ENCODE results near the gene FNIP2.

The FNIP2 gene

DNA sequence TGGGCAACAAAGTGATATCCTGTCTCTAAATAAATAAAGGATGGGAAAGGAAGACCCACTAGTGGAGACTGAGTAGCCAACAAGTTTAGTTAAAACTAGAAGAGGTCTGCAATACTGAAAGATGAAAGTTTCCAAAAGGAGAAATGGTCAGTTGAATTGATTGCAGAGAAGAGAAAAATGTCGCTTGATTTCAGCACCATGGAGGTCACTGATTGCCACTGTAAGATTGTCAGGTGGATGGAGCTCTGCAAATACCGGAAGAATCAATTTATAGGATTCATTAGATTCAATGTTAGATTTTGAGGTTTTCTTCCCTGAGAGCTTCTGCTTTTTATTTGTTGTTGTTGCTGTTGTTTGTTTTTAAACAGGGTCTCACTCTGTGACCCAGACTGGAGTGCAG is 5.4 kb upstream of the FNIP2 start:
- no peak for FAIRE-seq

DNA sequence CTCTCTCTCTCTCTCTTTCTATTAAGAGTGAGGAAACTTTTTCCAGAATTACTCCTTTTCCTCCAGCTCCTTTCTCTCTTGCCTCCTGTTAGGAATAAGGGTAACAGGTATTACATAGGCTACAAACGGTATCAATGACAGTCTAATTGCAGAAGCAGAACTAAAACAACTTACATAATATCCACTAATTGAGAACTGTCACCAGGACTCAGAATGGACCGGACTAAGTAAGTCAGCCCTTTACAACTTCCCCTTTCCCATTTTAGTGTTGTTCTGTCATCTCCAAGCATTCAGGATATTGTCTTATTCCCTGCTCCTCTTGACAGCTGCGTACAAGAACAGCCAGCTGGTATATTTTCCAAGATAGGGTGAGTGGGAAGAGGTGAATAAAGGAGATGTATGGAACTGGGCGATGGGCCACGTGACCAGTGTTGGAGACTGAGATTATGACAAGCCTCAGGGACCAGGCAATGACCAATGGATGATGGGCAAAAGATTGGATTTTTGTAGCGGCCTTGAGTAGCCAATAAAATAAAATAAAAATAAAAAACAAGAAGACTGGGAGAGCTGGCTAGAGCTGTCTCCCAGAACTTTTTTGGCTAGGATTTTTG is 2.3 kb upstream of the FNIP2 start:
- FAIRE-seq, result no peak

DNA sequence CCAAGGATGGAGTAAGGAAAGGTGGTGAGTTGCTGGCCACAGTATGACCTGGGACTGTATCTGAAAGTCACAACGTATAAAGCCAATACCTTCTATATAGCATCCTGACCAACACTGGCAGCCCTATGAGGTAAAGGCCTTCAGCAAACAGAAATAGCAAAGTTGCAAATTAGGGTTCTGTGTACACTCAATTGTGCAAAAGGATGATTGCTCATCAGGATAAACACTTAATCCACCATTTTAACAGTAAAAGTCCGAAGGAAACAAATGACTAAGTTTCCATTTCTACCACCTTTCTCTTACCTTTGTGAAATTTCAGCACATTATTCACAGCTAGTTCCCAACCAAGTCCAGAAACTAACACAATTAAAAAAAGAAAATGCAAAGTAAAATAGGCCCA is 1.4 kb upstream of the FNIP2 start:
- no peak for FAIRE-seq

DNA sequence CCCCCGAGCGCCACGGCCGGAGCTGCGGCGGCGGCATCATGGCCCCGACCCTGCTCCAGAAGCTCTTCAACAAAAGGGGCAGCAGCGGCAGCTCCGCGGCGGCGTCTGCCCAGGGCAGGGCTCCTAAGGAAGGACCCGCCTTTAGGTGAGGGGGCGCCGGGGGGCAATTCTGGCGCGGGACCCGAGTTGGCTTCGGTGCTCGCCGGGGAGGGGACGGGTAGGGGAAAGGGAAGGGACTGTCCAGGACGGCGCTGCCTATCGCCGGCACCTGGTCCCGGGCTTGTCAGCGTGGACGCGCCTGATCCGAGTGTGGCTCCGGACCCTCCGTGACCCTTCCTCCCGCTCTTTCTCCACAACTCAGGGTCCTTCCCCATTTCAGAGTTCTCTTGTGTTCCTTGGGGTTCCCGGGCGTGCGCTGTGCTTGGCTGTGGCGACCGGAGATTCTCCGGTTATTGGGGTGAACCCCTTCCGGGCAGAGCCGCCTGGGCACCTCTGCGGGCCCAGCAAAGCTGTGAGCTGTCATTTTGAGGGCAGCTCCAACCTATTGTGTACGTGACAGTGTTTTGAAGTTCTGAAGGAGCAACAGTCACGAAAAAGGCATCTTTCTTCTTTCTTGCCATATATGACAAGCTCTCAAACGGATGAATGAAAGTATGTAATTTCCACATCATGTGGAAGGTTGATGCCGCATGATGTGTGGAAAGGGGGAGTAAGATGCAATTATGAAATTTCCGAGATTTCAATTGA is 522 bp downstream of the FNIP2 start:
- no peak for FAIRE-seq

DNA sequence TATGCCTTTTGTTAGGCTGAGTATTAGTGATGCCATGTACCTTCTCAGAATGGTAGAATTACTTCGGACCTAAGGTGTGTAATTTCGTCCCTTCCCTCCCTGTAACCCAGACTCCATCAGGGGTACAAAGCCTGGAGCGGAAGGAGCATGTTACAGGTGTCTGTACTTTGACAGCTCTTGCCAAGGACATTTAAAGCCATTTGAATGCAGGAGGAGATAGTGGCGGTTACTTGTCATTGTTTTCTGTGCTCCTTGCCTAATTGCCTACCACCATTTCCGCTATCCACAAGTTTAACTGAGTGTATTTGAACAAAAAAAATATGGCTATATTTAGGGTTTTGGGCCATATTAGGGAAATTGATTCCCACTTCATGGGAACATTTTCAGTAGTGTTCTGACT is 1.8 kb downstream of the FNIP2 start:
- peak; percentile 55 for FAIRE-seq

DNA sequence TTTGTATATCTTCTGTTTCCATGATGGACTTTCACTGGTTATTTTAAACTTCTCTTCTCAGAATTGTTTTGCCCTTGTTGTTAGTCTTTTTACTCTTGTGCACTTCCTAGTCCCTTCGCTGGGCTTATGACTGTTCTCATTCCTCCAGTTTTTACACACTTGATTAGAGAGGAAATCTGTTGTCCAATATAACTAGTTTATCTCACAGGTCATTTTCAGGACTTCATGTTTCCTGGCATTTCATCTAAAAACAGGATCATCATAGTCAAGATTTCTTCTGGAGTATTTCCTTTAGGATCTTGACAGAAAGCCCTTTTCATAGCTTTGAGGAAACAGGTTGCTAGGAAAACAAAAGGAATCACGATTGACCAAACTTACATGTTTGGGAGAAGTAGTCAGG is 3.0 kb downstream of the FNIP2 start:
- FAIRE-seq, result no peak

DNA sequence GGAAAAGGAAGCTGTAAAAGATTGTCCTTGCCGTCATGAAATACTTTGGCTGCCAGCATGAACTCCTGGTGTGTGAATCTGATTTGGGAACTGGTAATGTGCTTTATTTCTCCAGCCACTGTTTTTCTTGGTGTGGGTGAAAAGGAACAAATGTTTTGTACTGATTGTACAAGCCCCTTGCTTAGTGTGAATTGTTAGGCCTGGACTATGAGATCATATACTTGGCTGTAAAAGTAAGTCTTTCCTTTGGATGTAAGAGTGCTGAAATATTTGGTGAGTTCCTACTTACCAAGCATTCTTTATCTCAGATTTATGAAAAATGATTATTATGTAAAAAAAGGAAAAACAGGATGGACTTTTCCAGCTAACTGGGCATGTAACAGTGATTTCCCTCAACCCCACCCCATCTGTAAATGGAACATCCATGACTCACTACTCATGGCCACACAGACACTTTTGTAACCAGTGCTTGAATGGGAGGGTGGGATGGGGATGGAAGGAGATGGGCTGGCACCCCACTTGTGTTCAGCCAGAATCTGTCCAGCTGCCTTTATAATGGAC is 6.3 kb downstream of the FNIP2 start:
- FAIRE-seq, result no peak

DNA sequence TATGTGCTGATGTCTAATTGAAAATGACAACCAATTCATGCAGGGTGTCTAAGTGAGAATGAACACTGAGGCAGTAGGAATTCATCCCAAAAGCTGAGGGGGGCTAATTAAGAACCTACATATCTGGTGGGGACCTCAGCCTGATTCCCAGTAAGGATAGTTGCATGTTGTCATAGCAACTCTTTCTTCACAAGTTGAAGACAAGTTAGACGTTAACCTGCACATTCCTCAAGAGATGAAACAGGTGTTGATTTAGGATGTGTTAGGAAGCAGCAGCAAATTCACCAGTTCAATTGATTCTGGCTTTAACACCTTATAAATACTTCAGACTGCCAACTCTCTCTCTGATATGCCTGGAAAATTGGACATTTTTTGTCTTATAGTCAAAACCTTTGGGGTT is 7.3 kb downstream of the FNIP2 start:
- no peak for FAIRE-seq

DNA sequence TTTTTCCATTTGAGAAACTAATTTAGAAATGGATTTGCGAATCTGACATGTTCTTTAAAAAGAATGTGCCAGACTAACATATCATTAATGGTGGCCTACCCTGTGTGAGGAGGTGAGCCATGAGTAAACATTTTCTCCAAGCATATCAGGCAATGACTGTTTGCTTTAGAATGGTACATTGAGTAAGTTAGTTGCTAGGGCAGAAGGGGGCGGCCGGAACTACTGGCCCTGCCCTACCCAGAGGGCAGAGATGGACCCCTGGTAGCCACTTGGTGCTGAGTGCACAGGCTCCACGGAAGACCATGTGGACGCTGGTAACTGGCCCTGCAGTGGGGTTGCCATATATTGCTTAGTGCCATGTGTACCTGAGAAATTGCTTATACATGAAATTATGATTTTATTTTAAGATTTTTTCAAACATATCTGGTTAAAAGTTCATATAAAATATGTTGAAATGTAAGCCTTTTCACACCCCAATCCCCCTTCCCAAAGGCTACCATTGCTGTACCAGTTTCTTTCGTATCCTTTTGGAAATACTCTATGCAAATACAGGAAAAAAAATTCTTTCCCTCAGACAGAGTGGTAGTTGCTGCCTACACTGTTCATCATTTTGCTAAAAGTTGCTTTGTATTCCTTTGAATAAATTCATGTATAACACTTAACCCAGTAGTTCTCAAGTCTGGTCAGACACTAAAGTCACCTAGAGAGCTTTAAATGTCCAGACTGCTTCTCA is 8.8 kb downstream of the FNIP2 start:
- FAIRE-seq, result peak; percentile 72

DNA sequence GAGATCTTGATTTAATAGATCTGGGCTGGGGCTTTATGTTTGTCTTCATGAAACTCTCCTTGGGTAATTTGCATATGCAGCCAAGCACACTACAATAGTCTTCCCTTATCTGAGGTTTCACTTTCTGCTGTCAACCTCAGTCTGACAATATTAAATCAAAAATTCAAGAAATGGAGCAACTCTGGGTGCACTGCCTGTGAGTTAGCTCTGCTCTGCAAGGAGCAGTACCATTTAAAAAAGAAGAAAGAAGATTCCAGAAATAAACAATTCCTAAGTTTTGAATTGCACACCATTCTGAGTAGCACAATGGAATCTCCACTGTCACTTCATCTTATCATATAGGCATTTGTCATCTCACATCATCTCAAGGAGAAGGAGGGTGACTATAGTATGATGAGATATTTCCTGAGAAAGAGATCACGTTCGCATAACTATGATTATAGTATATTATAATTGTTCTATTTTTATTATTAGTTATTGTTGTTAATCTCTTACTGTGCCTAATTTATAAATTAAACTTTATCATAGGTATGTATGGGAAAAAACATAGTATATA is 9.4 kb downstream of the FNIP2 start:
- no peak for FAIRE-seq

DNA sequence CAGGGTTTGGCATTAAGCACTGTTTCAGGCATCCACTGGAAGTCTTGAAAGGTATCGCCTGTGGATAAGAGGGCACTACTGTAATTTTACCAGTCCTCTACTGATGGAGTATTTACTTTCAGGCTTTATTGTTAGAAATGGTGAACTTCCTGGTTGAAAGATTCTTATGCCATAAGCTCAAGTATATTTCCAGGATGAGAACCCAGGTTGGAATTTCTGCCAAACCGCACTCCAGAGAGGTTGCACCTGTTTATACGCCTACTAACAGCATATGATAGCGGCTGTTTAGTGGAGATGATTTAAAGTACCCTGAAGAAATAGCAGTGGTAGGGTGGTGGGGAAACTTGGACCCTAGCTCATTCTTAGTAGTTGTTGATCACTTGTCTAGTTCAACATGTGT is 9.9 kb downstream of the FNIP2 start:
- no peak for FAIRE-seq

DNA sequence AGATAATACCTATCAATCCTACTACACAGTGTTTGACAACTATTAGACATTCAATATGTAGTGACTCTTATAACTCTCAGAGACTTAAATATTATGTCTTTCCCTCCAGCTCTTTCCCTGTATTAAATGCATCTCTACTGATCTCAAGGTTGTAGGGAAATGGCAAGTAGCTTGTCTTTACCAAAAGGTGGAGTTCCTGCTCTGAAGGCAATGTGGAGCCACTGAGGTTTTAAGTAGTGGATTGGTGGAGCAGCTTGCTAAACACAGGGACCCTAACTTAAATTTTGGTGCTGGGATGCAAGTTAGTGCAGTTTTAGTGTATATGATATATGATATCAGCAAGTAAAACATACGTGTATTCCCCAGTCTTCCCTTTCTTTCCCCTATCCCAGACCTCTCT is 13.1 kb downstream of the FNIP2 start:
- no peak for FAIRE-seq

DNA sequence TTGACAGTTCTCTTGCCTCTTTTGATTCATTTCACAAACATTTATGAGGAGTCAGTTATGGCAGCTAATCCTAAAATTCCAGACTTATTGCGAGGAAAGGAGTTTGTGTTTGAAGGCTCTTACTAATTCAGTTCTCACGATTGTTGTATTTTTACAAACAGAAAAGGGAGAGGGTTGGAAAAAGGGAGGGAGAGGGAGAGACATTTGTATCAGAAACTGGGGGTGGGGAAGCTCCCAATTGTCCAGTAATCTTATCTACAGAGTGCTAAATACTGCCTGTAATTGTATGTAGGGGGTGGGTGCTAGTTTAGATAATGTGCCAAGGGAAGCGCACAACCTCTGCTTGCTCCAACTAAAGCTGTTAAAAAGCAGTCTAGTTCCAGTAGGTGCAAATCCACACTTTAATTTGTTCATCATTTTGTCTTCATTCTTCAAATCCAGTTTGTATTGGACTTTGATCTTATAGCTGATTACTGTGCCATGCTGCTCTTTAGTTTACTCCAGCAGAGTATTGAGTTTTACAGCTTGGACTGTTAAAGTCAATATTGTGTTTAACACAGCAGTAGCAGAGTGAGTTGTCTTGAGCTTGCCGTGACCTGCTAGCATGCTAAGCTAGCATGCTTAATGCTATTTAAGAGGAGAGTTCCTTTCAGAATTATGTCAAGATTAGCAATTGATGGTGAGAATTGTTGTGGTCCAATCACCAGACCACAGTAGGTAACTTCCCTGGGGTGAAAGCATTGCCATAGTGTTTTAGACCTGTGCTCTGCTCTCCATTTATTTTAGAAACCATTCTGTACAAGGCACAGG is 13.9 kb downstream of the FNIP2 start:
- FAIRE-seq, result peak; percentile 99

DNA sequence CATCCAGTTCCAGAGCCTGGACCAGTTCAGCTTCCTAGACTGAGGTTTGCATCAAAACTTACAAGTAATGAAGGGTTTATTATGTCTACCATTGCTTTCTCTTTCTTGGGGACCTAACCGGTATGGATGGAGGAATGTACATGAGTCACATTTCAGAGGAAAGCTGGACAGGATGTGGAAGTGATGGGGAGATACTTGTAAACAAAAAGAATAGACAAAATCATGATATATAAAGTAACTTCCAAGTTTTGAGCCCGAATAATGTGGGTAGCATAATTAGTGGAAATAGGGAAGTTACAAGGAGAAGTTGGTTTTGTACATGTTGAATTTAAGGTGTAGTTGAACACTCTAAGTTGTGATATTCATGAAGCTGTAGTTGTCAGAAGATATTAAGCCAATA is 15.0 kb downstream of the FNIP2 start:
- peak; percentile 42 for FAIRE-seq

DNA sequence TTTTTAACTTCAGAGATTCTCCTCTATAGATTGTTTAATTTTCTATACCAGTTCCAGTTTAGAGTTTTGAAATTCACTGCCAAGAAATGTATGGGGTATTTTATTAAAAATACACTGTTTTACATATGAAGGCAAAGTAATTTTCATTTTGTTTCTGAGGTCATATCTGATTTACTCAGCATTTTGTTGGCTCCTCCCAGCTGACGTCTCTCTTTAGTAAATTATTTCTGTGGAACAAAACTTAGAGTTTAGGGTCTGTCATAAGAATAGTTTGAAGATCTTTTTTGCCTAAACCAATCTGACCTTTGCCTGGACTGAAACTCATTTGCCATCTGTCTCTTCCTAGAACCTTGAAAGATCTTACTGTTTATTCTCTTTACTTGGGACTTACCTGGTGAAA is 16.9 kb downstream of the FNIP2 start:
- peak; percentile 44 for FAIRE-seq

DNA sequence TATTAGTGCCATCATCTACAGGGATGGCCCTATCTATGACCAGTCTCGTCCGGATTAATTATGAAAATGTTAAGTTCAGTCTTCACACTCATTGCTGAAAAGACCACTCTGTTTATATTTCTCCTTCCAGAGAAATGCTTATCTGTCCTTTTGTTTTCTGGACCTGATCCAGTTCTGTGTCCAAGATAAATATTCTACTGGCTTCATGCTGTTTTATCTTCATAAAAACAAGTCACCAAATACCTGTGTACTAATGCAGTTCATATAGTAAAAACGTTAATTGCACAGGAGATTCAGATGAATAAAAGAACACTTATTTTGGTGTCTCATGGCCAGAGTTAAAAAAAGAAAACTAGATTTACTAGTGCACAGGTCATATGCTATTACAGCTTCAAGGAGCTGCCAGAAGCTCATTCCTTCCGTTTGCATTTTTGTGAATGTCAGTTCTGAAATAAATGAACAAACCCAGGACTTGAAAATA is 17.3 kb downstream of the FNIP2 start:
- FAIRE-seq, result peak; percentile 25

DNA sequence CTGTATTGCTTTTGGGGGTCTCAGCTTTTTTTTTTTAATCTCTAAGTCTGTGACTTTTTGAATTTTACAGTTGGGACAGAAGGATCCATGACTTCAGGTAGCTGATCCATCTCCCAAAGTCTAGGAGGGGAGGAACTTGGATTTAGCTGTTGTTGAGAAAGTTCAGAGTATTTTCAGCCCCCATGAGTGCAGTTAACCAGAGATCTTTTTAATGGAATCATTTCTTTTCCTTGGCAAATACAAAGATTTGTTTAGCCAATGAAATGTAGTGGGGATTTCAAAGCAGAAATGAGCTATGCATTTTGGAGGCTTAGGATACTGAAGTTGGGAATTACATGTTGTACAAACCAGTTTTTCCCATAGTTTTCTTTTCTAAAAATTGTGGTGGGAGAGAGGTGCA is 18.1 kb downstream of the FNIP2 start:
- peak; percentile 37 for FAIRE-seq

DNA sequence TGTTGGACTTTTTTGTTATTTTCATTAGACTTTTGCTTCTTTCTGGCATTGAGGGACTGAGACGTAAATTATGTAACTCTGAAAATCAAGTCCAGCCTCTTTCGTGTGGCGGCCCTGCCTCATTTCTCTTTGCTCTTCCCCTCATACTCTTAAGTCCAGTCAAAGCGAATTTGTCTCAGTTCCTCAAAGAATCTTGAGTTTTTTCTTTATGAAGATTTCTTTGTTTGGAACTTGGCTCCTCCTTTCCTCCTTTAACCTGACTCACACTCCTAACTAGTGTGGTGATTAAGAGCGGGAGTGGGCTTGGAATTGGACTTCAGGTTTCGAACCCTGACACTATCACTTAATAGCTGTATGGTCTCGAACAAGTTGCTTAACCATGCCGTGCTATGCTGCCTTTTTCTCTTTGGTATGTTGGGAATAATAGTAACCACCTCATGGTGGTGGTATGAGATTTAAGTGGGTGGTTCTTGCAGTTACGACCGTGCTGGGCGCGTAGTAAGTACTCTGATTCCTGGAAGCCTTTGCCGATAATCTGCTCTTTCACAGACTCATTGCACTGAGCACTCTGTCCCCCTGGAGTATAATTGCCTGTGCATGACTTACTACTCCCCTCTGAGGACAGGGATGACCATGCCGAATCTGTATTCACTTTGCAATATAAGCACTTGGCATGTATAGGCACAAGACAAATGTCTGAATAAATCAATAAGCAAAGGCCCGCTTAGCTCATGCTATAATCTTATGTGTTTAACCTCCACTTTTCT is 19.1 kb downstream of the FNIP2 start:
- FAIRE-seq, result peak; percentile 94

DNA sequence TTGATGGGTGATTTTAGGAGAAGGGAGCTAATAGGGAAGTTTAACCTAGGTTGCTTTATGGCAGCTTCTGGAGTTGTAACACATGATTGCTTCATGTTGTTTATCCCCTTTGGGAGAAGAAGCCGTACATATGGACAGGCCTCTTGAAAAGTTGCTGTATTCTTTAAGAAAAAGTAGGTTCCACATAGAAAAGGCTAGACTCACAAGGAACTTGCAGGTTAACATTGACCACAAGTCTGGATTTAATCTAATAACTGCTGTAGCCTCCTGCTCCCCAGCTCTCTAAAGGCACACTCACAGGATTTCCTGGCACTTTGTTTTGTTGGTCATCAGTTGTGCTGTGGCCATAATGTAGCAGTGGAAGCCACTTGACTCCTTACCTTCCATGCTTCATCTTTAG is 19.7 kb downstream of the FNIP2 start:
- no peak for FAIRE-seq

DNA sequence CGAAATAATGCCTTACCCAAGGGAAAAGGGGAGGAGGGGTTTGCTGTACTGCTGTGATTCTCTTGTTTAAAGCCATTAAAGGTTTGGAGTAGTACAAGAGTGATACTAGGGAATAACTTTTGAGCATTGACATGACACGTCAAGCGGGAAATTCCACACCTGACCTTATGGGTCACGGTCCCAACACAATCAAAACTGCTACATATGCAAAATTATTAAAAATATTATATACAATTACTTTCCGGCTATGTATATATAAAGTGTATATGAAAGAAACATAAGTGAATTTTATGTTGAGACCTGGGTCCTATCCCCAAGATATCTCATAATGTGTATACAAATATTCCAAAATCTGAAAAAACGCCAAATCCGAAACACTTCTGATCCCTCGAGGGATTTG is 21.0 kb downstream of the FNIP2 start:
- FAIRE-seq, result no peak

DNA sequence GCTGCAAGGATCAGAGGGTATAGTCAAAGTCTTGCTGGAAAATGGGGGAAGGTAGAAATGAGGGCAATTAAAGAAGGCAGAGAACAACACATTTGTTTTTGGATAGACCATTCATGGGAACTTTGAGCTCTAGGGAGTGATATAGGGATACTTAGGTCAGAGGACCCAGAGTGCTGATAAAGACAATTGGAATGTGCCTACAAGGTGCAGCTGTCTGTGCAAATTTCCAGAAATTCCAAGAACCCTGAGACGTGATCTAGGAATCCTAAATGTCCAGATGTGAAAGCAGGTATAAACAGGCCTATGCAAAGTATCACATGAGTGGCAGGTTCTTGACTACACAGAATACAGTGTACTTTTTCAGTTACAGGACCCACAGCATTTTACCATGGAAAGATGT is 24.2 kb downstream of the FNIP2 start:
- FAIRE-seq, result no peak

DNA sequence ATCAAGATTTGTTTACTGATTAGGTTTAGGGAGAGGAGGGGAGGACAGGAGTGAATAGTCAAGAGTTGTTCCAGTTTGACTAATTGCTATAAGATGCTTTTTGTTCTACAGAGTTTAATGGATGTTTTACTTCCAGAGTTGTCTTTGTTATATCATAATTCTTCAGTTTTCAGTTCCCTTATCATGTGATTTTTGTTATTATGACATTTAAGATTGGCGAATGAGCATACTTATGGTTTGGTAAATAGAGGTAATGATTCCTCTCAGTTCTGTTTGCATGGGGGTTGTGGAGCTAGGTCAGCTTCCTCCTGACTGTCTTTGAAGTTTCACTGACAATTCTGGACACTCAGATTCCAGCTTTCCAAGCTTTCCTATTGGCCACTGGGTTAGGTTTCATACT is 24.6 kb downstream of the FNIP2 start:
- peak; percentile 15 for FAIRE-seq
